ENCODE results near the gene SNRNP70.

DNA sequence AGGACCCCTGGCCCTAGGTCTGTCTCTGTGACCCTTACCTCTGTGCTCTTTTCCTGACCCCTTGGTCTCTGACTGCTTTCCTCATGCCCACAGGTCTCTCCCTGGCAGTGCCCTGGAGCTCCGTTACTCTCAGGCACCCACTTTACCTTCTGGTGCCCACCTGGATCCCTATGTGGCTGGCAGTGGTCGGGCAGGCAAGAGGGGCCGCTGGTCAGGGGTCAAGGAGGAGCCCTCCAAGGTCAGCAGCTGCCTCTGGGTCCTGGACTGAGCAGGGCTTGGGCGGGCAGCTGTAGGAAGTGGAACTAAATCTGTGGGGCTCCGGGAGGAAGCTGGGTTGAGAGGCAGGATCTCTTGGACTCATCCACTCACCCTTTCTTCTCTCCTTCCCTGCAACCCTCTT lies 50.4 kb downstream of the SNRNP70 start:
- no peak for TF ChIP-seq RAD21 (CRISPR knock-in tag; IDR thresholded peaks at IDR 0.05)
- TF ChIP-seq TSC22D2 (CRISPR knock-in tag; IDR thresholded peaks at IDR 0.05; ENCODE audit: borderline replicate concordance): no peak
- TF ChIP-seq, protein P1, sequence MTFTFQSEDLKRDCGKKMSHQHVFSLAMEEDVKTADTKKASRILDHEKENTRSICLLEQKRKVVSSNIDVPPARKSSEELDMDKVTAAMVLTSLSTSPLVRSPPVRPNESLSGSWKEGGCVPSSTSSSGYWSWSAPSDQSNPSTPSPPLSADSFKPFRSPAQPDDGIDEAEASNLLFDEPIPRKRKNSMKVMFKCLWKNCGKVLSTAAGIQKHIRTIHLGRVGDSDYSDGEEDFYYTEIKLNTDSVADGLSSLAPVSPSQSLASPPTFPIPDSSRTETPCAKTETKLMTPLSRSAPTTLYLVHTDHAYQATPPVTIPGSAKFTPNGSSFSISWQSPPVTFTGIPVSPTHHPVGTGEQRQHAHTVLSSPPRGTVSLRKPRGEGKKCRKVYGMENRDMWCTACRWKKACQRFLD (CRISPR knock-in tag; IDR thresholded peaks at IDR 0.05; ENCODE audit: borderline replicate concordance): no peak
- no peak for TF ChIP-seq SAFB2 (CRISPR knock-in tag; IDR thresholded peaks at IDR 0.05; ENCODE audit: borderline replicate concordance, low read depth)
- TF ChIP-seq ZNF747 (CRISPR knock-in tag; IDR thresholded peaks at IDR 0.05; ENCODE audit: borderline replicate concordance): no peak
- TF ChIP-seq JDP2 (CRISPR knock-in tag; IDR thresholded peaks at IDR 0.05; ENCODE audit: borderline replicate concordance): no peak
- TF ChIP-seq, protein P2, sequence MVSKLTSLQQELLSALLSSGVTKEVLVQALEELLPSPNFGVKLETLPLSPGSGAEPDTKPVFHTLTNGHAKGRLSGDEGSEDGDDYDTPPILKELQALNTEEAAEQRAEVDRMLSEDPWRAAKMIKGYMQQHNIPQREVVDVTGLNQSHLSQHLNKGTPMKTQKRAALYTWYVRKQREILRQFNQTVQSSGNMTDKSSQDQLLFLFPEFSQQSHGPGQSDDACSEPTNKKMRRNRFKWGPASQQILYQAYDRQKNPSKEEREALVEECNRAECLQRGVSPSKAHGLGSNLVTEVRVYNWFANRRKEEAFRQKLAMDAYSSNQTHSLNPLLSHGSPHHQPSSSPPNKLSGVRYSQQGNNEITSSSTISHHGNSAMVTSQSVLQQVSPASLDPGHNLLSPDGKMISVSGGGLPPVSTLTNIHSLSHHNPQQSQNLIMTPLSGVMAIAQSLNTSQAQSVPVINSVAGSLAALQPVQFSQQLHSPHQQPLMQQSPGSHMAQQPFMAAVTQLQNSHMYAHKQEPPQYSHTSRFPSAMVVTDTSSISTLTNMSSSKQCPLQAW (CRISPR knock-in tag; IDR thresholded peaks at IDR 0.05): no peak
- TF ChIP-seq ZNF260 (CRISPR knock-in tag; IDR thresholded peaks at IDR 0.05; ENCODE audit: borderline replicate concordance, low read depth): no peak
